ENCODE data around the gene FANCC.
"Not testable (repeated sequence)": the region's sequence is repeated elsewhere in the genome, so short reads cannot be mapped to it uniquely, and the experiment has no call there.

The FANCC gene

DNA sequence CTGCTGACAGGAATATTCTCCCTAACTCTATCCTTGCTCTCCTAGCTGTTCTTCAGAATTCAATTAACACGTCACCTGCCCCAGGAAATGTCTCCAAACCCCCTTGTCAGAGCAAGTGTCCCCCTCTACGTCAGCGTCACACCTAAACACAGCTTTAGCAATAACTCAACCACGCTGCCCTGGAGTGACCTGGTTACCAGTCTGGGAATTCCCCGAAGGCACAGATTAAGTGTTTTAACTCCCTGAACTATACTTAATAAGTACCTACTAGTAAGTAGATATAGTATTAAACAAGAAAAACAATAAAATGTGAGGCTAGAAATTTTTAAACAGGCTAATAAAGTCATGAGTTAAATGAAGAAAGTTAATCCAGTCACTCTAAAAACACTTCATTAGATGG is 78.4 kb downstream of the FANCC start:
- no peak for DNase-seq (ENCODE audit: low read depth in 2 of 2)

DNA sequence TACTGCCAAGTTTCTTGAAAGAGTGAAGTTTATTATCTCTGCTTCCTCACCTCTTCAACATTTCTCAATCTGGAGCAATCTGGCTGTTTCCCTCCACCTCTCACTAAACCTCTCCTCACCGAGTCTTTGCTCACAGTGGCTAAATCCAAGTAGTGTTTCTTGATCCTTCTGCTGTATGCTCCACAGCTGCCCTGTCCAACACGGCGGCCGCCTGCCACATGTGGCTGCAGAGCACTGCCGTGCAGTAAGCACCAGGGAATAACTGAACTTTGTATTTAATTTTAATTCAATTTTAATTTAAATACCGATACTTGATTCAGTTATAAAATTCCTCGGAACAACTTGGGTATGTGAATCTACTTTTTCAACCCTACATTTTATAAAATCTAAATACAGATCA is 80.2 kb downstream of the FANCC start:
- no peak for DNase-seq (ENCODE audit: low read depth in 2 of 2)

DNA sequence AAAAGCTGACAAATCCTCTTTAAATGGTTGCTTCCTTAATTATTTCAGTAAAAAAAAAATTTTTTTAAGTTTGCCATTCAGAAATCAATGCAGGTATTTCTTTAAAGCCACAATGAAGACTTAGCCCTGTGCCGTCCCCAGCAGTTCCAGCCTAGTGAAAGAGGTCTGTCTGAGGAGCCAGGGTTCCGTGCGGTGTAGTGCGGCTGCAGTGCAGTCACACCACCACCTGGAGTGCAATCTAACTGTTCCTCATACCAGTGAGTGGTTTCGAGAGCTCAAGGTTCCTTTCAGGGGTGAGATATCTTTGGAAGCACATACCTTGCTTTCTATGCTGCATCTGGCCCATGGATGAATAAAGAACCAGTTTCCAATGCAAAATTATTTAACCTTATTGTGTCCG is 87.5 kb downstream of the FANCC start:
- DNase-seq (ENCODE audit: low read depth in 2 of 2): no peak

DNA sequence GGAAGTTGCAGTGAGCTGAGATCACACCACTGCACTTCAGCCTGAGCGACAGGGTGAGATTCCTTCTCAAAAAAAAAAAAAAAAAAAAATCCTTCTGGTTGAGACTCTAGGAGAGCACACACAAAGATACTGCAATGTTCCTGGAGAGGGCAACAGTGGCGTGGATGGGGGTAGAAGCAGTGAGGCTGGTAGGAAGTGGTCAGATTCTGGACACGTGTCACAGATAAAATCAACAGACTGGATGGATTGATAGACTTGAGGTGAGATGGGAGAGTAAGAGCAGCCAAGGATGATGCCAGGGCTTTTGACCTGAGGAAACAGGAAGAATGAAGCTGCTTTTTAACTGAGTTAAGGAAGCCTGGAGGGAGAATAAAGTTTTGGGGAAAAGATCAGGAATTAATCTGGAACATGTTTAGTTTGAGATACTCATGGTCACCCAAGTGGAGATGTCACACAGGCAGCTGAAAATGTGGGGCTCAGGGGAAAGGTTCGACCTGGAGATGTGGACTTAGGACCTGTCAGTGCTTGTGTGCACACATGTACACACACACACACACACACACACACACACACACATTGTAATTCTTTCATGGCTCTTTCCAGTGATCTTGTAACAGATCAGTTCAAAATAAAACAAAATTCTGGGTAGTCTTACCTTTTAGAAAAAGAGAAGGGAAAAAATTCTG is 88.1 kb downstream of the FANCC start:
- DNase-seq (ENCODE audit: low read depth in 2 of 2): no peak

DNA sequence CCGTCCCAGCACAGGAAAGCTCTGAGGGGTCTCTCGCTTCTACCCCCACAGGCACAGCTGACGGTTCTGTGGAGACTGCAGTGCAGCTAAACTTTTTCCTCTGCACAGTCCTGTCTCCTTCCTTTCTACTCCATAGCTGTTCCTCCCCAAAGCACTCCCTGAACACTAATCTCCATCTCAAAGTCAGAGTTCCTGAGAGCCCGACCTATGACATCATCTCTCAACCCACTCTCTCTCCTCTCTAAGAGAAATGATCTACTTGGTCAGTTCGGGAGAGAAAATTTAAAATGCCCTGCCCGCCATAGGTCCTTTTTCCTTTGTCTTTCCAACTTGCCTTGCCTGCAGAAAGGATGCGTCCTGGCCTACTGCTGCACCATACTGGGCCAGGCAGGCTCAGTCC is 90.6 kb downstream of the FANCC start:
- DNase-seq (ENCODE audit: low read depth in 2 of 2): no peak

DNA sequence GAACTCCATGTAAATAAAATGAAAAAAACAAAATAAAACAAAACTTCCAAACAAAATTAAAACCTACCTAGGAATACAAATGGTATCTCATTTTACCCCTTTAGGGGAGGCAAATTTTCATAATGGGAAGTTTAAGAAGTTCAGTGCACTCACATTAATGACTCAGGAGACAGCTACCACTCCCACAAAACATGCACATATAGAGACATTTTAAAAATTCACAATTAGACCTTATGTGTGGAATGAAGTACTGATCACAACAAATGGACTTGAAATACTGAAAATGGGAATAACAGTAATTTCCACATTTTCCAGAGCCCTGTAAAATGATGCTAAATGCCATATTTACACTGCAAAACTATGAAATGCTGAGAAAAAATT is 91.8 kb downstream of the FANCC start:
- DNase-seq (ENCODE audit: low read depth in 2 of 2): no peak

DNA sequence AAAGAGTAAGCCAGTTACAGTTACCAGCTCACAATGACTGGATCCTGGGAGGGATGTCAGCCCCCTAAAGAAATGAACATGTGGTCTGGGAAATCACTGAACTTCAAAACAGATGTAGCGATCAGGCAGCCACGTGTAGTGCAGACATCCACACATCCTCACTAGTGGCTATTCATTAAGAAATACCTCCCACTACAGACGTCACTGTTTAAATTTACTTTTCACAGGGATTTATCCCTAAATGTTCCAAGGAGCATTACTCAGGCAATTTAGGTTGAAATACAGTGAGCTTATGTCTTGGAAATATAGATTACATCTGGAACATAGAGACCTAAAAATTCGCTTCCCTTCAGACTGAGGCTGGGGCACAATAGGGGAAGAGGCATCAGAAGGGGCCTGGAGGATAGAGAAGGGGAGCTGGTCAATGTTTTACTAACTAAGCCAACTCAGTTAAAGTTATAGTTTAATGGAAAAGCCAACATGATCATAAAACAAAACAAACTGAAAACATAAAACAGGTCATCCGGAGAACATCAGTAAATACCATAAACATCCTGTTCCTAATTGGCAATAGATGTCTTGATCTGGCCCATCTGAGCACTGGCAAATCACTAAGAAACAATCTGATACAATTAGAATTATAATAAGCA is 92.3 kb downstream of the FANCC start:
- no peak for DNase-seq (ENCODE audit: low read depth in 2 of 2)

DNA sequence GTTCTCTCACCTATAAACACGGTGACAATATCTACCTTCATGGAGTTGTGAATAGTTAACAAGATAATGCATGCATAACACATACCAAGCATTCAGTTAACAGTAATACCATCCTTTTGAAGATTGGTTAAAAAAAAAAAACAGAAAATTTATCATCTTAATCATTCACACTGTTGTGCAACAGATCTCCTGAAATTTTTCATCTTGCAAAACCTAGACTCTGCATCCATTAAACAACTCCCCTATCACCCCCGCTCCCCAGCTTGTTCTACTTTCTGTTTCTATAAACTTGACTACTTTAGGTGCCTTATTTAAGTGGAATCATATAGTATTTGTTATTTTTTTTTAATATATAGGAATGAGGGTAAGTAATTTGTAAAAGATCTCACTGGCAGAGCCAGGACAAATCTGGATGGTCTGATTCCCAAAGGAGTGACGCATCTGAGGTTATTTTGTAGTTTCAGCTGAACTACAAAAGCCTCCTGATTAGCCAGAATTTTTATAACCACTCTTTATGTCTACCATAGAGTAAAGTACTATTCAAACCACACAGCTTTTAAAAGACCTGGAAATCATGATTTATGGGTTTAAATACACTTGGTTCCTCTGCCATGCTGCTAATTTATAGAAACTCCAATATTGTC is 93.0 kb downstream of the FANCC start:
- no peak for DNase-seq (ENCODE audit: low read depth in 2 of 2)

DNA sequence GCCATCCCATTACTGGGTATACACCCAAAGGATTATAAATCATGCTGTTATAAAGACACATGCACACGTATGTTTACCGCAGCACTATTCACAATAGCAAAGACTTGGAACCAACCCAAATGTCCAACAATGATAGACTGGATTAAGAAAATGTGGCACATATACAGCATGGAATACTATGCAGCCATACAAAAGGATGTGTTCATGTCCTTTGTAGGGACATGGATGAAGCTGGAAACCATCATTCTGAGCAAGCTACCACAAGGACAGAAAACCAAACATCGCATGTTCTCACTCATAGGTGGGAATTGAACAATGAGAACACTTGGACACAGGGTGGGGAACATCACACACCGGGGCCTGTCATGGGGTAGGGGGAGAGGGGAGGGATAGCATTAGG is 97.2 kb downstream of the FANCC start:
- not testable (repeated sequence) for DNase-seq (ENCODE audit: low read depth in 2 of 2)

DNA sequence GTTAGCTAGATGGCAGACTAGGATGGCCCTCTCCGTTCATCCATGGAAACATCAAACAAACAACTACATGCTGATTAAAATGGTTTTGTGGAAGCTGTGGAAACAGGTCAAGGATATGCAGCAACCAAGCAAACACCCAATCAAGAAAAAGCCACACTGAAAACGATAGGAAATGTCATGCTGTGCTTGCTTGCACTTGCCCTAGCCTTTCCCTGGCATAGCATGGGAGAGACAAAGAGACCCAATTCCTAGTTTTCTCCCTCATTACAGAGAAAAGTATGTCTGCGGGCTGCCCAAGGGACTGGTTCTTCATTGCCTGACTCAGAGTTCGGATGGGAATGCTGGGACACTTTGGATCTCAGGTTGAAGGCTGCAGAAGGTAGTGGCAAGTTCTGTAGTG is 98.7 kb downstream of the FANCC start:
- no peak for DNase-seq (ENCODE audit: low read depth in 2 of 2)

DNA sequence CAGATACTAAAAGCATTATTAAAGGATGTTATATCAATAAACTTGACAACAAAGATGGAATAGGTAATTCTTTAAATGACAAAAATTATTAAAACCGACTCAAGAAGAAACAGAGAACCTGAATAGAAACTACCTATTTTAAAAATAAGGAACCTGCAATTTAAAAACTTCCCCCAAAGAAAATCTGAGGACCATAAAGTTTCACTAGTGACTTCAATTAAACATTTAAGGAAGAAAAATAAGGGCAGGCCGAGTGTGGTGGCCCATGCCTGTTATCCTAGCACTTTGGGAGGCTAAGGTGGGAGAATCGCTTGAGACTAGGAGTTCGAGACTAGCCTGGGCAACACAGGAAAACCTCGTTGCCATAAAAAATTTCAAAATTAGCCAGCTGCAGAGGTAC is 99.6 kb downstream of the FANCC start:
- DNase-seq (ENCODE audit: low read depth in 2 of 2): no peak

DNA sequence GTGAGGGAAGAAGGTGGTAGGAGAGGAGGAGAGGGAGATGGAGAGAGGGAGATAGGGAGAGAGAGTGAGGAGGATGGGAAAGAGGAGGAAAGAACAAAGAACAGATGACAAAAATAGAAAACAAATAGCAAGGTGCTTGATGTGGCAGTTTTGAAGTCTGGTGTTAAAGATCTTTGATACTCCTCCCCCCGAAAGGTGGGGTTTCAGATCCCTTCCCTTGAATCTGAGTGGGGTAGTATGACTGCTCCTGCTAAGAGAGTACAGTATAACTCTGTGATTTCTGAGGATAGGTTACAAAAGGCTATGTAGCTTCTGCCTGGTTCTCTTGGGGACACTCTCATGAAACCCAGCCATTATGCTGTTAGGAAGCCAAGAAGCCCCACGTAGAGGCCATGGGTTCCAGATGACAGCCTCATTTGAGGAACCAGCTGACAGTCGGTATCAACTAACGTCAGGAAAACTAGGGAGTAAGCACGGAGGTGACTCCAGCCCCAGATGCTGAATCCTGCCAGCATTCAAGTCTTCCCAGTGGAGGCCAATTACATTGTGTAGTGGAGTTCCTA is 102.1 kb downstream of the FANCC start:
- DNase-seq (ENCODE audit: low read depth in 2 of 2): no peak

DNA sequence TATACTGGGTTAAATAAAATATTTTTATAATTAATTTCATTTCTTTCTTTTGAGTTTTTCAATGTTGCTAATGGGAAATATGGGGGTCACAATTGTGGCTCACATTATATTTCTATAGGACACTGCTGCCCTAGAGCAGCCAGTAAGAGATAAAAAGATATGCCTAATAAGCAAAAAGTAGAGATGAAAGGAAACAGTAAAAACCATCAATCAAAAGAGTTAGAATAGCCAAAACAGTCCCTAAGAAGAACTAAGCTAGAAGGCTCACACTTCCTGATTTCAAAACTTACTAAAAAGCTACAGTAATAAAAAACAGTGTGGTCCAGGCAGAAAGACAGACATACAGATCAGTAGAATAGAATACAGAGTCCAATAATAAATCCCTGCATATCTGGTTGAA is 104.4 kb downstream of the FANCC start:
- DNase-seq (ENCODE audit: low read depth in 2 of 2): no peak

DNA sequence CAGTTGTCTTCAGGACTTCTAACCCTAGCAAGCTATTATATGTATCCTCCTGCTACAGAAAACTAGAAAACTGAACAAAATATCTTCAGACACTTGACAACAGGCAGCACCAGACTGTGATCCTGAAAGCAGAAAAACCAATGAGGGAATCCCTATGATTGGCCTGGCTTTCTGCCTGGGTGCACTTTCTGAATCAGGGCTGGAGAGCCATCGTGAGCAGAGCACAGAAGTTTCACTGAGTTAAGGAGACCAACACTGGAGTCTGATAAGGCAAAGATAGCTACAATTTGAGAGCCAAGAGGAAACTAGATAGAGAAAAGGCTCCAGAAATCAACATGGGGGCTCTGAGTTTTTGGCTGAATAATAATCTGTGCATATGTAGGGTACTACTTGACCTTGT is 106.5 kb downstream of the FANCC start:
- DNase-seq (ENCODE audit: low read depth in 2 of 2): no peak

DNA sequence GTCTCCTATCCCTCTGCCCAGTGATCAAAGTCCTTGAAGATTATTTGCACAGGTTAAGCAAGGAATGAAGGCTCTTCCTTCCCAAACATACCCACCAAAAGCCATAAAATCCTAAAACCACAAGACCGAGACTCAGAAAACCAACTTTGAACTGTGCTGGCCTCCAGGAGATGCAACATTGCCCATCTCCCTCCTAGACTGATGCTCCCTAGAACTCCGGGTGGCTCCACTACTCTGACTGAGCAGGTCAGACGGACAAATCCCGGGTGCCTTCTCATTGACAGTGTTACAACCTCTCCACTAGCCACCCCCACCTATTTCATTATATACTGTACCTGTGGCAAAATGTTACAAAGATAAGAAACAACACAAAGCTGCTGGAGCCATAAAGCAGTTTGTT is 110.1 kb downstream of the FANCC start:
- DNase-seq (ENCODE audit: low read depth in 2 of 2): no peak

DNA sequence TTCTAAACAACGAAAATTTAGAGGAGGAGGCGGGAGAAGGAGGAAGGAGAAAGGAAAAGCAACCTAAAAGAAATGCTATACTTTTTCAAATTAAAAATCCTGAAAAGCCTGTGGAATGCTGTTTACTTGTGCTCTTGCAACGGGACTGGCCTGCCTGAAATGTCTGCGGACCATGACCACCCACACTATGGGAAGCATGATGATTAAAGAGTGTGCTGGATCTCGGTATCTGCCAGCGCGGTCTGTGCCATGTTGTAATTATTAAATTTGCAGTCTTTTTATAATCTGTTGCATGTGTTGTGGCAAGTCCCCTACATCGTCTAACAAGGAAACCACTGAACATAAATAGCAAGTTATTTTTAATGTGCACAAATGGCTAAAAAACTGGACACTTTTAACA is 111.4 kb downstream of the FANCC start:
- no peak for DNase-seq (ENCODE audit: low read depth in 2 of 2)

DNA sequence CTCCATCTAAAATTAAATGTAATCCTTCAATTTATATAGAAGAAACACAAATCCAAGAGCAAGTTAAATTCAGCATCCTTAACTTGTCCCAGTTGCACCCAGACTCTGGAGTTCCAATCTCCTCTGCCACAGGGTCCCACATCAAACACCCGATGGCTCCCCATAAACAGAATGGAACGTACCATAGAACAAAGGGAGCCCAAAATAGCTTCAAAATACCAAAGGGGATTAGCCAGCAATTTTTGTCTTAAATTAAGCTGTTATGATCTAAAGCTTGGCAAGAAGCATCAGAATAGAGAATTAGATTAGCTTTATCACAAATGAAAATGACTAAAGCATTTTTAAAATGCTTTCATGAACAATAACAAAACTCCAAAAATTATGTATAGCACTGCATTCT is 112.8 kb downstream of the FANCC start:
- DNase-seq (ENCODE audit: low read depth in 2 of 2): no peak

DNA sequence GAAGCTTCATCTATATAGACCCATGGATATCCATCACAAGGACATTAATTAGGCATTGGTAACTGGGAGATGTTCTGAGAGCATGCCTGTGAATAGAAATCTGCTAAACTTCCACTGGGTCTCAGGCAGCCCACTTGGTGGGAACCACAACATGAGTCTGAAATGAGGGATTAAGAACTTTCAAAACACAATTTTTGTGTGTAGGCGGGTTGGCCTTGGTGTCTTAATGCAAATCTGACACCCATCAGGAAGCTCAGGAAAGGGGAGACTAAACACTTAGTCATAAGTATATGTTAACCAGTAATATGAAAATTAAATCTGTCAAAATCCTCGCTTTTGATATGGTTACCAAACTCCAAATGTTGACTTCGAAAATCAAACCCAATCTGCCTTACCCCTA is 113.2 kb downstream of the FANCC start:
- DNase-seq (ENCODE audit: low read depth in 2 of 2): no peak

DNA sequence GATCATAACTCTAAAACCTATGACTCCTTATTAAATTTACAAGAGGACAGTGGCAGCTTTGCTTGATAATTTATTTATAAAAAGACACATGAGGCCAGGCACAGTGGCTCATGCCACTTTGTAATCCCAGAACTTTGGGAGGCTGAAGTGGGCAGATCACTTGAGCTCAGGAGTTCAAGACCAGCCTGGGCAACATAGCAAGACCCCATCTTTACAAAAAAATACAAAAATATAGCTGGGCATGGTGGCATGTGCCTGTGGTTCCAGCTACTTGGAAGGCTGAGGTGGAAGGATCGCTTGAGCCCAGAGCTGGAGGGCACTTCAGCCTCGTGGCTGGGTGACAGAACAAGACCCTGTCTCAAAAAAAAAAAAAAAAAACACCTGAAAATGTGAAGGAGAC is 114.5 kb downstream of the FANCC start:
- DNase-seq (ENCODE audit: low read depth in 2 of 2): not testable (repeated sequence)

DNA sequence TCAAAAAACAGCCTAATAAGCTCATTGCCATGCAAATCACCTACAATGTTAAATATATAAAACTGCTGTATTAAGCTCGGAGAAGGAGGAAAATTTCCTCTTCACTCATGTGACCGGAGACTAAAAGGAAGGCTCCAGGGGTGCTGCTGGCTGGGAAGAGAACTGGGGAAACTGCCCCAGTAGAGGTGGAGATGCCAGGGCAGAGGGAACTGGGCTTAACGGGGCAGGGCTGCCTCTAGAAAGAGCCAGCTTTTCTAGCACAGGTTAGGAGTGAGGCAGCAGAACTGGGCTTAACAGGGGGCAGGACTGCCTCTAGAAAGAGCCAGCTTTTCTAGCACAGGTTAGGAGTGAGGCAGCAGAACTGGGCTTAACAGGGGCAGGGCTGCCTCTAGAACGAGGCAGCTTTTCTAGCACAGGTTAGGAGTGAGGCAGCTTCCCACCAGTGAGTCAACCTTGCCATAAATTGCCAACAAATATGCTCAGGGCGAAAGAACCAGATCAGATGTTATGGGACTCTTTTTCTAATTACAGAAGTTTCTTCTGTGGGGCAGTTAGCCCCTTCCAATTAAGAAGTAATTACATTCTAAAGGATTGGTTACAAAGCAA is 115.3 kb downstream of the FANCC start:
- no peak for DNase-seq (ENCODE audit: low read depth in 2 of 2)

DNA sequence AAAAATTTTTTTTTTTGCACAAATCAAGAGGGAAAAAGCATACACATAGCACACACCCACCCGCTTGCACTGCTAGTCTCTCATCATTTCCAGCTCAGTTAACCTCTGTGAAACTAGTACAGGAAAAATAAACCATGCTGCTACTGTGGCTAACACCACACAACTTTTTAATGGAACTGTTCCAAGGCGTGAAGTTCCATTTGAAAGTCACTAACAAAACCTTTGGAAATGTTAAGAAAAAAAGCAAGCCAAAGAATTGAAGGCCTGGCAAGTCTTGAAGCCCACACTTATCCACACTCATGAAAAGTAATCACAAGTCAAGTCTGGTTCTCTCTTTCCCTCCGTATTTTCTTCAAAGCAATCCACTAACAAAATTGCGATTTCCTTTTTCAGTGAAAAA is 116.3 kb downstream of the FANCC start:
- no peak for DNase-seq (ENCODE audit: low read depth in 2 of 2)

DNA sequence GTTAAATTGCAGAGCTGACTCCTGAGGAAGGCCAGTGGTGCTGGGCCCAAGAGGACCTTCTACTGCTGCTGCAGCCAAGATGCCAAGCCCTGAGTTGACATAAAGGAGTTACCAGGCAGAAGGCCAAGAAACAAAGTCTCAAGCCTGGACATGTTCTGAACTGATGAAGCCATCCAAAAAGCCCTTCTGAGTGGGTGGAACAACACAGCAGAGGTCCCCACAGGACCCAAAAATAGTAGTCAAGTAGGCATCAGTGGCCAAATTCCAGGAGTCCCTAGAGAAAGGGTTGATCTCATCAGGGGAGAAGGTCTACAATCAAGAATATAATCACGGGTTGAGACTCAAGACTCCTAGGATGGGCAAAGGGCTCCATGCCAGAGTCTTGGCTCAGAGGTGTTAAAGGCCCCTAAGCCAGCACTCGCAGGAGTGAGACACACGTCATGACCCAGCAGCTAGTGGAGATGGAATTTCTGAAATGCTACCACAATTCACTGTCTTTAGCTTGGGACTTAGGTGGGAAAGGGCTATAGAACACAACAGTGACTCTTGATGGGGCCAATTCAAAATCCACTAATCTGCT is 119.7 kb downstream of the FANCC start:
- no peak for DNase-seq (ENCODE audit: low read depth in 2 of 2)
